ENCODE results near the gene ADGRG1.

Gene ADGRG1

DNA sequence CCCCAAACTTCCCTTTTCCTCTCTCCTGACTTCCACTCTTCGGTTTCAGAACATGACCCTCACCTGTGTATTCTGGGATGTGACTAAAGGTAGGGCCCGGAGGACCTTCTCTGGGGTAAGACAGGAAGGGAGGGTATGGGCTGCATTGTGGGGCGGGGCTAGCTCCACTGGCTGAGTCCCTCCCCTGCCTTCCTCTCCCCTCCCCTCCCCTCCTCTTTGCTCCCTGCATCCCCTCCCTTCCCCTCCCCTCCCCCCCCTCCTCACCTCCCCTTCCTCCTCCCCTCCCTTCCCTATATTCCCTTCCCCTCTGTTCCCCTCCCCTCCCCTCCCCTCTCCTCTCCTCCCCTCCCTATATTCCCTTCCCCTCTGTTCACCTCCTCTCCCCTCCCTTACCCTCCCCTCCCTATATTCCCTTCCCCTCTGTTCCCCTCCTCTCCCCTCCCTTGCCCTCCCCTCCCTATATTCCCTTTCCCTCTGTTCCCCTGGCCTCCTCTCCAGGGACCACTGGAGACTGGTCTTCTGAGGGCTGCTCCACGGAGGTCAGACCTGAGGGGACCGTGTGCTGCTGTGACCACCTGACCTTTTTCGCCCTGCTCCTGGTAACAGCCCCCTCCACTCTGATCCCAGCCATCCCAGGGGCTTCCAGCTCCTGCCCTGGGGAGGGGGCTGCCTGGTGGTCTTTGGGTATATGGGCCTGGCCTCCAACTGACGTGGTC, 51.5 kb downstream of the ADGRG1 start:
- no peak overlapping the region for H3K4me3 ChIP-seq (ENCODE audit: low read length)
- H3K27me3 ChIP-seq (ENCODE audit: control insufficient read depth, insufficient read depth, low read length): peaks cover 49% of the 10 kb centered on the region
- no peaks in the 10 kb centered on the region for H3K36me3 ChIP-seq (ENCODE audit: insufficient read depth, low read length)
- H3K9me3 ChIP-seq (replicated peaks; ENCODE audit: low read length): no peaks in the 10 kb centered on the region
- H3K4me1 ChIP-seq (ENCODE audit: control insufficient read depth, insufficient read depth, low read length): no peaks in the 10 kb centered on the region
- H3K4me2 ChIP-seq (ENCODE audit: low read length): no peak overlapping the region
- H3K9ac ChIP-seq (ENCODE audit: low read depth, low read length): no peak overlapping the region

DNA sequence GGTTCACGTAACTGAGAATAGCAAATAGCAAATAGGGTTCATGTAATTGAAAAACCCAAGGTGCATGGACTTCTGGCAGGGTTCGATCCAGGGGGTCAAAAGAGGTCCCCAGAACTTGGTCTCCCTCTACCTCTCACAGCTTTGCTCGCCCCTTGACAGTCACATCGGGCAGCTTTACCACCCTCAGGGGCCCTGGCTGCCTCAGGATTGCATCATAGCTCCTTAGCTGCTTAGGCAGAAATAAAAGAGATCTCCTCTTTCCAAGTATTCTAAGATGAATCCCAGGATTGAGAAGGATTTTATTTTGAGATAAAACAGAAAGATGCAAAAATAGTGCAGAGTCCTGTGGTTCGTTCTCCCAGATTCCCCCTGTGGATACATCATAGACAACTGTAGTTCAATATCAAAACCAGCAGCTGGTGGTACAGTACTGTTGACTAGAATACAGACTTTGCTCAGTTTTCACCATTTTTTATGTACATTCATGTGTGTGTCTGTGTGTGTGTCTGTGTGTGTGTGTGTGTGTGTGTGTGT, 52.5 kb downstream of the ADGRG1 start:
- no peaks in the 10 kb centered on the region for H3K36me3 ChIP-seq (ENCODE audit: insufficient read depth, low read length)
- H3K27me3 ChIP-seq (ENCODE audit: control insufficient read depth, insufficient read depth, low read length): peaks cover 50% of the 10 kb centered on the region
- H3K4me3 ChIP-seq (ENCODE audit: low read length): no peak overlapping the region
- no peak overlapping the region for H3K4me2 ChIP-seq (ENCODE audit: low read length)
- H3K9ac ChIP-seq (ENCODE audit: low read depth, low read length): no peak overlapping the region
- H3K9me3 ChIP-seq (replicated peaks; ENCODE audit: low read length): no peaks in the 10 kb centered on the region
- H3K4me1 ChIP-seq (ENCODE audit: control insufficient read depth, insufficient read depth, low read length): no peaks in the 10 kb centered on the region

DNA sequence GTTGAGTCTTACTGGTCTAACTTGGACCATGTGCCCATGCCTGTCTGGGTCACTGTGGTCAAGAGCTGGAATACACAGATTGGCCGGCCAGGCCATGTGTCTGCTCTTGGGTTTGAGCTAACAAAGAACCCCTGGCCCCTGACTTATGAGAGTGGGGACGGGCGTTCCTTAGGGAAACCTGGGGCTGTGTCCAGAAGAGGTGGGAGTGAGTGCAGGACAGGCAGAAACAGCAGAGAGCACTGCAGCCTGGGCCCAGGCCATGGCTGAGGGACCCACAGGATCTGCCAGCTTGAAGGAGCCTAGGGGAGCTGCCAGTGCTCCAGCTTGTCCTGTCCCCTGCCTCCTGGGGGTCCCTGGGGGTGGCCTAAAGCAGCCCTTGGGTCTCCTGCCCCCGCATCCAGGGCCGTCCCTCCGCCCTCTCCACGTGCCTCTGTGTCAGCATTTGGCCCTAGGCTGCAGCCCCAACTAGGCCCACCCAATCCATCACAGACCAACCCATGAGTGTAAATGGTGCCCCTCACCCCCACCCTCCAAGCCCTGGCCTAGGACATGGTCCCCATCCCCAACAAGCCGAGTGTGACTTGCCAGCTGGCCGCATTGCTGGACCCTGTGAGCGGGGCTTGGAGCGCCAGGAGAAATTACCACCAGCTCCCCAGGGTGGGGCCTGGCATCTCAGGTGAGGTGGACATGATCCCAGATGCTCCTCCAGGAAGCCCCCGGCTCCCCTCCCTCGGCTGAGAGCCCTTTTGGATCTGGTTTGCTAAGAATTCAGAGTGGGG, 53.7 kb downstream of the ADGRG1 start:
- H3K4me3 ChIP-seq (ENCODE audit: low read length): no peak overlapping the region
- H3K4me1 ChIP-seq (ENCODE audit: control insufficient read depth, insufficient read depth, low read length): no peaks in the 10 kb centered on the region
- peaks cover 46% of the 10 kb centered on the region for H3K27me3 ChIP-seq (ENCODE audit: control insufficient read depth, insufficient read depth, low read length)
- H3K9ac ChIP-seq (ENCODE audit: low read depth, low read length): no peak overlapping the region
- H3K9me3 ChIP-seq (replicated peaks; ENCODE audit: low read length): no peaks in the 10 kb centered on the region
- H3K36me3 ChIP-seq (ENCODE audit: insufficient read depth, low read length): no peaks in the 10 kb centered on the region
- no peak overlapping the region for H3K4me2 ChIP-seq (ENCODE audit: low read length)

DNA sequence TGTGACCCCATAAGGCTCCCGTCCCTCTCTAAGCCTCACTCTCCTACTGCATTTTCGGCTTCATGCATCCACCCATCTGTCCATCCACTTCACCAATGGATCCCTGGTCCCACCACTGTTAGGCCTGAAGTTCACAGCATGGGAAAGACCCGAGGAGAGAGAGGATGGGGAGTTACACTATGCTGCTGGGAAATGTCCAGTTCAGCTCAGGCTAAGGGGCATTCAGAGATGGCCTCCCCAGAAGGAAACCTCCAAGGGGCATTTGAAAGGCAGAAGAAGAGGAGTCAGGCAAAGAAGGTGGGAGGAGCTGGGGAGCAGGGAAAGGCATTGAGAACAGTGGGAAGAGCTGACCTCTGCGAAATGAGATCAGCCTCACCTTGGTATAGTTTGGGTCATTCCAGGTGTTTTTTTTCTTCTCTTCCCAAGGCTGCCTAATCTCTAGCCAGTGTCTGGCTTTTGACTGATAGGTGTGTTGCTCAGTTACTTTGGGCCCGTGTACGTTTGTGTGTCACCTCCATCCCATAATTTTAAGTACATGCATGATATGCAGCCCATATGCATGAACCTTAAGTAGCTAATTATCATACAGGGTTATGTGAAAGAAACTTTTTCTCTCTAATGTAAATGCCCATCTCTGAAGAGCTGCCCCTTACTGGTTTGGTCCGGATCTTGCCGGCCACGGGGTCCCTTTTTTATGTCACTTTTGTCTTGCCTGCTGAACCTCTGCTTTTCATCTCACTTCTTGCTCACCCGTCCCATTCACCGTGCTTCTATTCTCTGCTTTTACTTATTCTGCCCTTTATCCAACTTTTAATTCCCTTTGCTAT, 54.6 kb downstream of the ADGRG1 start:
- Histone ChIP-seq H3K9ac (ENCODE audit: low read depth, low read length) (no peak overlapping the region), H3K9me3 (replicated peaks; ENCODE audit: low read length) (no peaks in the 10 kb centered on the region), H3K27me3 (ENCODE audit: control insufficient read depth, insufficient read depth, low read length) (peaks cover 42% of the 10 kb centered on the region), H3K4me2 (ENCODE audit: low read length) (no peak overlapping the region), H3K36me3 (ENCODE audit: insufficient read depth, low read length) (no peaks in the 10 kb centered on the region), H3K4me1 (ENCODE audit: control insufficient read depth, insufficient read depth, low read length) (no peaks in the 10 kb centered on the region), H3K4me3 (ENCODE audit: low read length) (no peak overlapping the region)

DNA sequence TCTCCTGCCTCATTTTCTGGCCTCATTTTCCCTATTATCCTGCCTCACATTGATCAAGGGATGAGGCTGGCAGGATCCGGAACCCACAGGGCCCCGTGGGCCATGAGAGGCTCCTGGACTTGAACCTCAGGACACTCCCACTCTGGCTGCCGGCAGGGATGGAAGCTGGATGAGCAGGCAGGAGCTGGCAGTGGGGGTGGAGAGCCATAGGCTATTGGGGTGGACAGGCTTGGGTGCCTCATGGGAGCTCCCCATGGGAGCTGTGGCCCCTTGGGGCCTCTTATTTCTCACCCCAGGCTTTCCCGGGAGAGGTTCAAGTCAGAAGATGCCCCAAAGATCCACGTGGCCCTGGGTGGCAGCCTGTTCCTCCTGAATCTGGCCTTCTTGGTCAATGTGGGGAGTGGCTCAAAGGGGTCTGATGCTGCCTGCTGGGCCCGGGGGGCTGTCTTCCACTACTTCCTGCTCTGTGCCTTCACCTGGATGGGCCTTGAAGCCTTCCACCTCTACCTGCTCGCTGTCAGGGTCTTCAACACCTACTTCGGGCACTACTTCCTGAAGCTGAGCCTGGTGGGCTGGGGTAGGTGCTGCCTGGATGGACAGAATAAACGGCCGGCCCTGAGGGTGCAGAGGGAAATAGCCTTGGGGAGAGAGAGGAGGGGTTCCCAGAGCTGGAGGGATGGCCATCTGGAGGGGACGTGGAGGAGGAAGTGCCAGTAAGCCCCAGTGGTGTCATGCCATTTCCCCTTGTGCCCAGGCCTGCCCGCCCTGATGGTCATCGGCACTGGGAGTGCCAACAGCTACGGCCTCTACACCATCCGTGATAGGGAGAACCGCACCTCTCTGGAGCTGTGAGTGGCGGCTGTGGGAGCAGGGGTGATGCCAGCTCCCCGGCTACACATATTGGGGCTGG, 55.5 kb downstream of the ADGRG1 start:
- Histone ChIP-seq H3K9me3 (replicated peaks; ENCODE audit: low read length) (no peaks in the 10 kb centered on the region), H3K36me3 (ENCODE audit: insufficient read depth, low read length) (no peaks in the 10 kb centered on the region), H3K4me2 (ENCODE audit: low read length) (no peak overlapping the region), H3K27me3 (ENCODE audit: control insufficient read depth, insufficient read depth, low read length) (peaks cover 42% of the 10 kb centered on the region), H3K9ac (ENCODE audit: low read depth, low read length) (no peak overlapping the region), H3K4me1 (ENCODE audit: control insufficient read depth, insufficient read depth, low read length) (no peaks in the 10 kb centered on the region), H3K4me3 (ENCODE audit: low read length) (no peak overlapping the region)

DNA sequence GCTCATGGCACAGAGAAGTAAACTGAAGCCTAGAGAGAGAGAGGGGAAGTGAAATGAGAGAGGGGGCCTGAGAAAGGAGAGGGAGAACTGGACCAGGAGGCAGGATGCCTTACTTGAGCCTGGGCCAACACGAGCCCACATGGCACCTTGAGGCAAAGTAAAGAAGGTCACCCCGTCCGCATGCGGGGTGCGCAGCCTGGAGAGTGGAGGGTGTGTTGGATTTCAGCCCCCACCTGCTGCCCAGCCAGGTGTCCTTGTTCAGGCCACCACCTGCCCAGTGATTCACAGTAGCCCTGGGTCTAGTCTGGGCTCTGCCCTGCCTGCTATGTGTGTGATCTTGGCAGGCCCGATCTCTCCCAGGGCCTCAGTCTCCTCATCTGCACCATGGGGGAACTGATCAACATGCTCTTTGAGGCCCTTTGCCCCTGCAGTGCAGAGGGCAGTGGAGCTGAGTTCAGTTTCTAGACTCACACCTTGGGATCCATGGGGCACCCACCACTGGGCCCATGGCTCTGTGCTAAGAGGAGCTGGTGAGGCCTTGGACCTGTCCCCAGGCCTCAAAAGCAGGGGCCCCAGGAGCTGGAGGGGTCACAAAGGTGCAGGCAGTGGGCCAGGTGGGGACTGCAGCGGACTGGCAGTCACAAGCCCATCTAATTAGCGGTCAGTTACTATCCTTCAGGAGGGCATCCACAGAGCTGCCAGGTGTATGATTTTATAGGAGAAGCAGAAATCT, 56.4 kb downstream of the ADGRG1 start:
- no peak overlapping the region for H3K4me3 ChIP-seq (ENCODE audit: low read length)
- H3K36me3 ChIP-seq (ENCODE audit: insufficient read depth, low read length): no peaks in the 10 kb centered on the region
- H3K9ac ChIP-seq (ENCODE audit: low read depth, low read length): no peak overlapping the region
- no peaks in the 10 kb centered on the region for H3K9me3 ChIP-seq (replicated peaks; ENCODE audit: low read length)
- peaks cover 47% of the 10 kb centered on the region for H3K27me3 ChIP-seq (ENCODE audit: control insufficient read depth, insufficient read depth, low read length)
- H3K4me2 ChIP-seq (ENCODE audit: low read length): no peak overlapping the region
- H3K4me1 ChIP-seq (ENCODE audit: control insufficient read depth, insufficient read depth, low read length): no peaks in the 10 kb centered on the region

DNA sequence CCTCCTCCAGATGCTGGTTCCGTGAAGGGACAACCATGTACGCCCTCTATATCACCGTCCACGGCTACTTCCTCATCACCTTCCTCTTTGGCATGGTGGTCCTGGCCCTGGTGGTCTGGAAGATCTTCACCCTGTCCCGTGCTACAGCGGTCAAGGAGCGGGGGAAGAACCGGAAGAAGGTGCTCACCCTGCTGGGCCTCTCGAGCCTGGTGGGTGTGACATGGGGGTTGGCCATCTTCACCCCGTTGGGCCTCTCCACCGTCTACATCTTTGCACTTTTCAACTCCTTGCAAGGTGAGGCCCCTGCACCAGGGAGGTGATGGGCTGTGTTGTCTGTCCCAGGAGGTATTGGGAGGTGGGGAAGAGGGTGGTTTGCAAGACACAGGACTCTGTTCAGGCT, 57.2 kb downstream of the ADGRG1 start:
- H3K9ac ChIP-seq (ENCODE audit: low read depth, low read length): no peak overlapping the region
- H3K27me3 ChIP-seq (ENCODE audit: control insufficient read depth, insufficient read depth, low read length): peaks cover 54% of the 10 kb centered on the region
- no peaks in the 10 kb centered on the region for H3K4me1 ChIP-seq (ENCODE audit: control insufficient read depth, insufficient read depth, low read length)
- H3K36me3 ChIP-seq (ENCODE audit: insufficient read depth, low read length): no peaks in the 10 kb centered on the region
- H3K9me3 ChIP-seq (replicated peaks; ENCODE audit: low read length): no peaks in the 10 kb centered on the region
- H3K4me2 ChIP-seq (ENCODE audit: low read length): no peak overlapping the region
- no peak overlapping the region for H3K4me3 ChIP-seq (ENCODE audit: low read length)

DNA sequence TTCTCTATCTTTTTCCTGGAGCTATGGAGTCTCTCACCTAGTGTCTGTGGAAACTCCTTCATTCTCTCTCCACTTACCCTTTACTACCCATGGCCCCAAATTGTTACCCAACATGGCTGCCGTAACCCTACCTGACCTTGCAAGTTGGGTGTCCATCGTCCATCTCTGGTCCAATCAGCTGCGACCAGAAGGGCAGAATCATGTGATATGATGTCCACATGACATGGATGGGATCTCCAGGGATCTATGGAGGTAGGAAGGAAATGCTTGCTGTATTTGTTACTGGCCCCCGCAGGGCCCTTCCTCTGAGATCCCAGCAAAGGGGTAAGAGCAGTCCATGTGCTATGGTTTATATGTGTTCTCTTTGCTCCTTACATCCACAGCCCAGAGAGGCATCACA, 58.1 kb downstream of the ADGRG1 start:
- Histone ChIP-seq H3K27me3 (ENCODE audit: control insufficient read depth, insufficient read depth, low read length) (peaks cover 57% of the 10 kb centered on the region), H3K4me1 (ENCODE audit: control insufficient read depth, insufficient read depth, low read length) (no peaks in the 10 kb centered on the region)

DNA sequence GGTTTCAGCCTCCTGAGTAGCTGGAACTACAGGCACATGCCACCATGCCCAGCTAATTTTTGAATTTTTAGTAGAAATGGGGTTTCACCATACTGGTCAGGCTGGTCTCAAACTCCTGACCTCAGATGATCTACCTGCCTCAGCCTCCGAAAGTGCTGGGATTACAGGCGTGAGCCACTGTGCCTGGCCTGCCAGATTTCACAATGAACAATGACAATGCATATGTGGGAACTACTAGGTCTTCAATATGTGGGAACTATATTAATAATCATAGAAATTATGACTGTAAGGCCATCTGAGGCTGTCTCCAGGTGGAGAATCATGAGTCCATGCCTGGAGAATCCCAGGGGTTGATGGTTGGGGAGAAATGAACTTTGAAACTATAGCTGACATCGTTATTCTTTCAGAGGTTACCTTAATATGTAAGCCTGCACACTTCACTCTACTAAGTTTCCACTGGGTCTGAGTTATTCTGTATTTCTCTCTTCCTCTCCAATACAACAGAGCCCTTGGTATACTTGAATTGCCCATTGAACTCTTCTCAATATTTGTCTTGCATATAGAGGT, 59.0 kb downstream of the ADGRG1 start:
- no peak overlapping the region for H3K4me2 ChIP-seq (ENCODE audit: low read length)
- no peak overlapping the region for H3K9ac ChIP-seq (ENCODE audit: low read depth, low read length)
- no peaks in the 10 kb centered on the region for H3K4me1 ChIP-seq (ENCODE audit: control insufficient read depth, insufficient read depth, low read length)
- H3K4me3 ChIP-seq (ENCODE audit: low read length): no peak overlapping the region
- H3K36me3 ChIP-seq (ENCODE audit: insufficient read depth, low read length): no peaks in the 10 kb centered on the region
- H3K27me3 ChIP-seq (ENCODE audit: control insufficient read depth, insufficient read depth, low read length): peaks cover 62% of the 10 kb centered on the region
- H3K9me3 ChIP-seq (replicated peaks; ENCODE audit: low read length): no peaks in the 10 kb centered on the region

More for the DNA sequence above, 58.1 kb downstream of the ADGRG1 start:
- H3K9ac ChIP-seq (ENCODE audit: low read depth, low read length): no peak overlapping the region
- no peak overlapping the region for H3K4me3 ChIP-seq (ENCODE audit: low read length)
- H3K36me3 ChIP-seq (ENCODE audit: insufficient read depth, low read length): no peaks in the 10 kb centered on the region
- no peaks in the 10 kb centered on the region for H3K9me3 ChIP-seq (replicated peaks; ENCODE audit: low read length)
- no peak overlapping the region for H3K4me2 ChIP-seq (ENCODE audit: low read length)

DNA sequence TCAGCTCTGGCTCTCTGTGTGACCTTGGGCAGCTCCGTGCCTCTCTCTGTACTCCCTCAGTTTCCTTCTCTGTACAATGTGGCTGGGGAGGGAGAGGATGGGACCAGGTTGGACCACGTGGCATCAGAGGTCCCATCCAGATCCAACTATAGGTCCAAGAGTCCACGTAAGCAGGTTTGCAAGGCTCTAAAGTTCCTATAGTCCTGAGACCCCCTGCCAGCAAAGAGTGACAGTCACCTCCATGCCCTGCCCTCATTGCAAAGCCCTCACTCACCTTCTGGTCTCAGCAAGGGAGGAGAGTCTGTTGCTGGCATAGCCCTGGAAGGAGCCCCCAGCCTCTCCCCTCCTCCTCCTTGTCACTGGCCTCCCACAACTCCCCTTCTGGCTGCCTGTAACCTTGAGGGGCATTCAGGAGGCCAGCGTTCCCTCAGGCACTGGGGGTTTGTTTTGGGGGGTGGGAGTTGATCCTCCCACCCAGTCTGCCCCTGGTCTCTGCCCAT, 60.1 kb downstream of the ADGRG1 start:
- H3K27me3 ChIP-seq (ENCODE audit: control insufficient read depth, insufficient read depth, low read length): peaks cover 67% of the 10 kb centered on the region
- no peak overlapping the region for H3K9ac ChIP-seq (ENCODE audit: low read depth, low read length)
- no peak overlapping the region for H3K4me3 ChIP-seq (ENCODE audit: low read length)

More for the DNA sequence above, 60.1 kb downstream of the ADGRG1 start:
- no peak overlapping the region for H3K4me2 ChIP-seq (ENCODE audit: low read length)
- no peaks in the 10 kb centered on the region for H3K4me1 ChIP-seq (ENCODE audit: control insufficient read depth, insufficient read depth, low read length)
- no peaks in the 10 kb centered on the region for H3K36me3 ChIP-seq (ENCODE audit: insufficient read depth, low read length)
- no peaks in the 10 kb centered on the region for H3K9me3 ChIP-seq (replicated peaks; ENCODE audit: low read length)
